ENCODE measurements around the gene PTPRM. TPM values are rescaled to one million over a fixed set of nuclear protein-coding genes. Genes with fewer than 3 reads are reported as not detected.
A peak's percentile ranks its signal among the peaks of the same experiment; 100 is the strongest.

PTPRM gene
- total RNA-seq, 1 experiment from 2014 or later, result 100.0 TPM

DNA sequence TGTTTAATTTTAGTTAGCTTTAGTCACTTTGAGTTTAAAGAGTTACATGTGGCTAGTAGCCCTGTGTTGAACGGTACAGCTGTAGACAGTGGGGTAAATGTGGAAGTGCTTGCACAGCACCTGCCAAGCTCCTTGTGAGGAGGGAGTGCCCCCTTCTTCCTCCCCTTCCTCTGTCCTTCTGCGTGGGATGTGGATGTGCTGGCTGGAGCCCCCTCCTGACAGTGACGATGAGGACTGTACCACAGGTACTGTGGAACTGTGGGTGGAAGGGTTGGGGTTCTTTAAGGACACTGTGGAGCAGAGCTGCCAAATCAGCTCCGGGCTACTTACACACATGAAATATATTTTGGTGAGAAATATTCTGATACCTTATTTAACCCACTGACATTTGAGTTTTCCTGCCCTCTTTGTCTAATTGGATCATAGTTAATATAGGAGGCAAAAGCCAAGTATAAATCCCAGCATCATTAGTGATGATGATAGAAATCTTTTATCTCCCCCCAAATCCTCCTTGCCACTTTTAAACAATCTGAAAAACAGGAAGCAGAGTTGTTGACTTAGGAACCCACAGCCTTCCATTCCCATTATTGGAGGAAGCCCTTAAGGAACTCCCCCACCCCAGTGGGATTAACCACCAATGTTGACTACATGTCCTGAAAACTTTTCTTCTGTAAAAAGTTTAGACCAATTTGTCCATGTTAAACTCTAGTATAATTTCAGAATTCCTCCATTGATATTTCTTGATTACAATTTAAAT lies 181.3 kb downstream of the PTPRM start:
- Mint-ChIP-seq H3K36me3 (ENCODE audit: insufficient read depth, unreplicated experiment) (peaks cover 23% of the 10 kb centered on the region), H3K27ac (ENCODE audit: unreplicated experiment) (peak overlapping the region; percentile 54), H3K27me3 (ENCODE audit: insufficient read depth, unreplicated experiment) (no peaks in the 10 kb centered on the region), H3K9me3 (ENCODE audit: unreplicated experiment) (peaks cover 13% of the 10 kb centered on the region), H3K4me3 (ENCODE audit: unreplicated experiment) (peak overlapping the region; percentile 47), H3K4me1 (ENCODE audit: low read depth, unreplicated experiment) (peaks cover 47% of the 10 kb centered on the region)
- POLR2A ChIA-PET, result no interaction called here
- H3K27me3 ChIP-seq (replicated peaks; ENCODE audit: control insufficient read depth, insufficient read depth, low read length), result no peaks in the 10 kb centered on the region
- TF ChIP-seq, protein P1, sequence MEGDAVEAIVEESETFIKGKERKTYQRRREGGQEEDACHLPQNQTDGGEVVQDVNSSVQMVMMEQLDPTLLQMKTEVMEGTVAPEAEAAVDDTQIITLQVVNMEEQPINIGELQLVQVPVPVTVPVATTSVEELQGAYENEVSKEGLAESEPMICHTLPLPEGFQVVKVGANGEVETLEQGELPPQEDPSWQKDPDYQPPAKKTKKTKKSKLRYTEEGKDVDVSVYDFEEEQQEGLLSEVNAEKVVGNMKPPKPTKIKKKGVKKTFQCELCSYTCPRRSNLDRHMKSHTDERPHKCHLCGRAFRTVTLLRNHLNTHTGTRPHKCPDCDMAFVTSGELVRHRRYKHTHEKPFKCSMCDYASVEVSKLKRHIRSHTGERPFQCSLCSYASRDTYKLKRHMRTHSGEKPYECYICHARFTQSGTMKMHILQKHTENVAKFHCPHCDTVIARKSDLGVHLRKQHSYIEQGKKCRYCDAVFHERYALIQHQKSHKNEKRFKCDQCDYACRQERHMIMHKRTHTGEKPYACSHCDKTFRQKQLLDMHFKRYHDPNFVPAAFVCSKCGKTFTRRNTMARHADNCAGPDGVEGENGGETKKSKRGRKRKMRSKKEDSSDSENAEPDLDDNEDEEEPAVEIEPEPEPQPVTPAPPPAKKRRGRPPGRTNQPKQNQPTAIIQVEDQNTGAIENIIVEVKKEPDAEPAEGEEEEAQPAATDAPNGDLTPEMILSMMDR (IDR thresholded peaks at IDR 0.05; ENCODE audit: insufficient read depth in 1 of 2, low read depth in 1 of 2, low read length in 1 of 2, severe bottlenecking in 1 of 2, unreplicated experiment in 1 of 2), result no peak
- BruUV-seq (replicated peaks), result no TSS peak
- peaks cover 13% of the 10 kb centered on the region for H3K9me3 ChIP-seq
- DNase-seq, result no peak
- no peak overlapping the region for H3K4me3 ChIP-seq (ENCODE audit: low read depth, low read length)
- CTCF ChIA-PET, result no interaction called here
- peaks cover 68% of the 10 kb centered on the region for H3K4me1 ChIP-seq
- intact Hi-C loops (cut with micrococcal nuclease; ENCODE audit: unreplicated experiment), result no loop called here
- H3K36me3 ChIP-seq (ENCODE audit: control insufficient read depth, insufficient read depth, low read length), result no peaks in the 10 kb centered on the region

DNA sequence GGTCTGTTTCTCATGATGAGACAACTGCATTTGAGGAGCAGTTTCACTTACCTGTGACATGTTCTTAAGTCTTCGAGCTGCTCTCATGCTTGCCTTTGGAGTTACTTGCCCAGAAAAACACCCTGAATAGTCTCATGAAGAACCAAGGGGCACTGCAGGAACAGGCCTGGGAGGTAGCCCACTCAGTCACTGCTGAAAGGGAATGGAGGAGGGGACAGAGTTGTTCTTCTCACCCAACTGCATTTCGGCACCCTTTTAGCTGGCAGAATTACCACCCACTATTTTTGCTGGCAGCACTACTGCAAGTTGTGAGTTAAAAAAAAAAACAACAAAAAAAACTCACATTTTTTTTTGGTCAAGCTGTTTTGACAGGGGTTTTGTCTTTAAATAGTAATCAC lies 181.9 kb downstream of the PTPRM start:
- no TSS peak for BruUV-seq (replicated peaks)
- Histone ChIP-seq H3K9me3 (peaks cover 13% of the 10 kb centered on the region), H3K36me3 (ENCODE audit: control insufficient read depth, insufficient read depth, low read length) (no peaks in the 10 kb centered on the region), H3K4me3 (ENCODE audit: low read depth, low read length) (no peak overlapping the region), H3K4me1 (peaks cover 74% of the 10 kb centered on the region), H3K27me3 (replicated peaks; ENCODE audit: control insufficient read depth, insufficient read depth, low read length) (no peaks in the 10 kb centered on the region)
- no peak for DNase-seq
- Mint-ChIP-seq H3K27ac (ENCODE audit: unreplicated experiment) (peak overlapping the region; percentile 54), H3K4me1 (ENCODE audit: low read depth, unreplicated experiment) (peaks cover 53% of the 10 kb centered on the region), H3K36me3 (ENCODE audit: insufficient read depth, unreplicated experiment) (peaks cover 23% of the 10 kb centered on the region), H3K27me3 (ENCODE audit: insufficient read depth, unreplicated experiment) (no peaks in the 10 kb centered on the region), H3K9me3 (ENCODE audit: unreplicated experiment) (peaks cover 13% of the 10 kb centered on the region), H3K4me3 (ENCODE audit: unreplicated experiment) (peak overlapping the region; percentile 47)
- TF ChIP-seq, protein P1 (IDR thresholded peaks at IDR 0.05; ENCODE audit: insufficient read depth in 1 of 2, low read depth in 1 of 2, low read length in 1 of 2, severe bottlenecking in 1 of 2, unreplicated experiment in 1 of 2), result no peak
- CTCF ChIA-PET, result no interaction called here
- POLR2A ChIA-PET, result no interaction called here
- intact Hi-C loops (cut with micrococcal nuclease; ENCODE audit: unreplicated experiment), result no loop called here

GRCh38 chr18:7749510-7749981 lies 182.4 kb downstream of the PTPRM start:
- Mint-ChIP-seq H3K4me3 (ENCODE audit: unreplicated experiment) (peak overlapping the region; percentile 47), H3K9me3 (ENCODE audit: unreplicated experiment) (peaks cover 13% of the 10 kb centered on the region), H3K4me1 (ENCODE audit: low read depth, unreplicated experiment) (peaks cover 58% of the 10 kb centered on the region), H3K27ac (ENCODE audit: unreplicated experiment) (peak overlapping the region; percentile 54), H3K36me3 (ENCODE audit: insufficient read depth, unreplicated experiment) (peaks cover 29% of the 10 kb centered on the region), H3K27me3 (ENCODE audit: insufficient read depth, unreplicated experiment) (no peaks in the 10 kb centered on the region)
- peak; percentile 71 to 76 for DNase-seq
- TF ChIP-seq, protein P1 (IDR thresholded peaks at IDR 0.05; ENCODE audit: insufficient read depth in 1 of 2, low read depth in 1 of 2, low read length in 1 of 2, severe bottlenecking in 1 of 2, unreplicated experiment in 1 of 2), result no peak
- Histone ChIP-seq H3K27me3 (replicated peaks; ENCODE audit: control insufficient read depth, insufficient read depth, low read length) (no peaks in the 10 kb centered on the region), H3K4me1 (peaks cover 80% of the 10 kb centered on the region), H3K4me3 (ENCODE audit: low read depth, low read length) (no peak overlapping the region), H3K36me3 (ENCODE audit: control insufficient read depth, insufficient read depth, low read length) (no peaks in the 10 kb centered on the region), H3K9me3 (peaks cover 13% of the 10 kb centered on the region)
- no TSS peak for BruUV-seq (replicated peaks)
- POLR2A ChIA-PET, result no interaction called here
- CTCF ChIA-PET, result no interaction called here
- intact Hi-C loops (cut with micrococcal nuclease; ENCODE audit: unreplicated experiment), result no loop called here

All from Caco-2 (cell line).